22Rv1 (cell line): ENCODE data around the gene ARHGEF17.

ENCODE experiments used
- H3K27ac ChIP-seq: fragments of 450-650 bp; 2 replicates; pipeline ENCODE4 v1.5.1; 2017
- CTCF ChIP-seq: fragments of 450-650 bp; IDR thresholded peaks from 2 replicates; pipeline ENCODE4 v1.5.1; 2017; ENCODE audit warnings: mild to moderate bottlenecking
- ZFX ChIP-seq: fragments of 450-650 bp; IDR thresholded peaks from 2 replicates; pipeline ENCODE4 v1.6.1; 2017; ENCODE audit warnings: antibody characterized with exemption, borderline replicate concordance

Gene ARHGEF17

GRCh38 chr11:73376803-73377629 is 68.9 kb downstream of the ARHGEF17 start:
- peak overlapping the region; percentile 61 for H3K27ac ChIP-seq
- TF ChIP-seq CTCF (no peak), ZFX (no peak)

GRCh38 chr11:73379189-73379880 is 71.3 kb downstream of the ARHGEF17 start:
- no peak for TF ChIP-seq ZFX
- peak overlapping the region; percentile 43 for H3K27ac ChIP-seq

GRCh38 chr11:73380331-73380730 is 72.3 kb downstream of the ARHGEF17 start:
- H3K27ac ChIP-seq, result no peak overlapping the region
- no peak for TF ChIP-seq ZFX
- TF ChIP-seq CTCF, result no peak

GRCh38 chr11:73380897-73381410 is 72.9 kb downstream of the ARHGEF17 start:
- H3K27ac ChIP-seq, result no peak overlapping the region
- no peak for TF ChIP-seq CTCF
- no peak for TF ChIP-seq ZFX

GRCh38 chr11:73381589-73381988 is 73.5 kb downstream of the ARHGEF17 start:
- H3K27ac ChIP-seq, result no peak overlapping the region
- no peak for TF ChIP-seq CTCF
- no peak for TF ChIP-seq ZFX

GRCh38 chr11:73382183-73382582 is 74.1 kb downstream of the ARHGEF17 start:
- TF ChIP-seq ZFX (no peak), CTCF (no peak)
- H3K27ac ChIP-seq, result no peak overlapping the region

- H3K27ac ChIP-seq, result no peak overlapping the region
- TF ChIP-seq ZFX, result no peak
- no peak for TF ChIP-seq CTCF
Measured at GRCh38 chr11:73382747-73383146, 74.7 kb downstream of the ARHGEF17 start.
